Measurements from ENCODE around the gene LCAT.

- TF ChIP-seq CTCF (IDR thresholded peaks at IDR 0.05; ENCODE audit: insufficient read depth, low read length) (no peak), REST (IDR thresholded peaks at IDR 0.05; ENCODE audit: insufficient replicate concordance, low read depth) (no peak), POLR2AphosphoS5 (IDR thresholded peaks at IDR 0.05; ENCODE audit: low read depth) (no peak; the same call in 1 of the 2 replicates), SPI1 (IDR thresholded peaks at IDR 0.05; ENCODE audit: borderline replicate concordance, low read depth) (no peak), GABPA (IDR thresholded peaks at IDR 0.05; ENCODE audit: low read depth) (no peak)
Measured at GRCh38 chr16:67933805-67934204, 10.1 kb downstream of the LCAT start.
